Measurements from ENCODE around the gene CFAP91. TPM values are rescaled to one million over a fixed set of nuclear protein-coding genes. Genes with fewer than 3 reads are reported as not detected.

CFAP91 gene
- total RNA-seq, 4 donors from 2014 or later = 1.5 to 6.5 (median 4.4) TPM

- 98% methylated on average over 9 of the region's 22 CpGs for WGBS
- no peak for DNase-seq (ENCODE audit: extremely low spot score)
- intact Hi-C loops (cut with DNase I) = no loop called here
Observed at GRCh38 chr3:119700920-119701734, 1.7 kb upstream of the CFAP91 start.

GRCh38 chr3:119703820-119704531 is 1.2 kb downstream of the CFAP91 start:
- intact Hi-C loops (cut with DNase I) = no loop called here
- TF ChIP-seq CTCF (IDR thresholded peaks at IDR 0.05) = no peak
- no peak for TF ChIP-seq POLR2A (IDR thresholded peaks at IDR 0.05; ENCODE audit: low read depth)
- no peak for TF ChIP-seq EP300 (IDR thresholded peaks at IDR 0.05)
- TF ChIP-seq POLR2AphosphoS5 (IDR thresholded peaks at IDR 0.05) = no peak
- no peak for DNase-seq (ENCODE audit: extremely low spot score)
- whole genome bisulfite sequencing = 66% methylated on average over 8 of the region's 8 CpGs
- Histone ChIP-seq H3K36me3 (no peaks in the 10 kb centered on the region), H3K27ac (replicated peaks in 1 of 4) (peak overlapping the region in 1 of 4 donors; percentile 73), H3K9me3 (no peaks in the 10 kb centered on the region), H3K27me3 (no peaks in the 10 kb centered on the region), H3K4me3 (peak overlapping the region; percentile 61 to 74 (median 66)), H3K4me1 (peaks cover 16 to 24% (median 20%) of the 10 kb centered on the region in 4 donors)

More at GRCh38 chr3:119700920-119701734, 1.7 kb upstream of the CFAP91 start:
- TF ChIP-seq CTCF (IDR thresholded peaks at IDR 0.05) (no peak), POLR2A (IDR thresholded peaks at IDR 0.05; ENCODE audit: low read depth) (no peak), POLR2AphosphoS5 (IDR thresholded peaks at IDR 0.05) (no peak), EP300 (IDR thresholded peaks at IDR 0.05) (no peak)
- Histone ChIP-seq H3K4me1 (peaks cover 16 to 24% (median 20%) of the 10 kb centered on the region in 4 donors), H3K4me3 (no peak overlapping the region), H3K36me3 (no peaks in the 10 kb centered on the region), H3K27ac (replicated peaks in 1 of 4) (no peak overlapping the region), H3K27me3 (no peaks in the 10 kb centered on the region), H3K9me3 (no peaks in the 10 kb centered on the region)

- DNase-seq (ENCODE audit: extremely low spot score) = no peak
- Histone ChIP-seq H3K27ac (replicated peaks in 1 of 4) (no peak overlapping the region), H3K9me3 (no peaks in the 10 kb centered on the region), H3K36me3 (peaks cover 0 to 43% (median 4%) of the 10 kb centered on the region in 4 donors), H3K4me3 (no peak overlapping the region), H3K4me1 (no peaks in the 10 kb centered on the region), H3K27me3 (no peaks in the 10 kb centered on the region)
- 95% methylated on average over 2 of the region's 2 CpGs for WGBS
- intact Hi-C loops (cut with DNase I) = no loop called here
- TF ChIP-seq CTCF (IDR thresholded peaks at IDR 0.05) = no peak
- no peak for TF ChIP-seq EP300 (IDR thresholded peaks at IDR 0.05)
- TF ChIP-seq POLR2A (IDR thresholded peaks at IDR 0.05; ENCODE audit: low read depth) = no peak
- TF ChIP-seq POLR2AphosphoS5 (IDR thresholded peaks at IDR 0.05) = no peak
Observed at GRCh38 chr3:119715105-119715504, 12.3 kb downstream of the CFAP91 start.

GRCh38 chr3:119716998-119717397 is 14.2 kb downstream of the CFAP91 start:
- WGBS = 86% methylated on average over 3 of the region's 3 CpGs
- Histone ChIP-seq H3K36me3 (peaks cover 0 to 35% (median 4%) of the 10 kb centered on the region in 4 donors), H3K27ac (replicated peaks in 1 of 4) (no peak overlapping the region), H3K4me1 (no peaks in the 10 kb centered on the region), H3K4me3 (no peak overlapping the region), H3K9me3 (no peaks in the 10 kb centered on the region), H3K27me3 (no peaks in the 10 kb centered on the region)
- DNase-seq (ENCODE audit: extremely low spot score) = no peak
- TF ChIP-seq EP300 (IDR thresholded peaks at IDR 0.05) (no peak), CTCF (IDR thresholded peaks at IDR 0.05) (no peak), POLR2A (IDR thresholded peaks at IDR 0.05; ENCODE audit: low read depth) (no peak), POLR2AphosphoS5 (IDR thresholded peaks at IDR 0.05) (no peak)
- intact Hi-C loops (cut with DNase I) = no loop called here
